ENCODE measurements around the gene FOXD2.
A peak's percentile ranks its signal among the peaks of the same experiment; 100 is the strongest.

The FOXD2 gene

GRCh38 chr1:47417170-47418044, 20.4 kb upstream of the FOXD2 start:
- no peak for DNase-seq (ENCODE audit: low spot score)

GRCh38 chr1:47418122-47418521, 19.7 kb upstream of the FOXD2 start:
- DNase-seq (ENCODE audit: low spot score): no peak

GRCh38 chr1:47418681-47419325, 19.0 kb upstream of the FOXD2 start:
- DNase-seq (ENCODE audit: low spot score): no peak

GRCh38 chr1:47420547-47420946, 17.3 kb upstream of the FOXD2 start:
- DNase-seq (ENCODE audit: low spot score): no peak

- no peak for DNase-seq (ENCODE audit: low spot score)
Measured at GRCh38 chr1:47423872-47424271, 14.0 kb upstream of the FOXD2 start.

- peak; percentile 56 for DNase-seq (ENCODE audit: low spot score)
Measured at GRCh38 chr1:47424336-47424982, 13.4 kb upstream of the FOXD2 start.

GRCh38 chr1:47431534-47431933, 6.3 kb upstream of the FOXD2 start:
- no peak for DNase-seq (ENCODE audit: low spot score)

GRCh38 chr1:47432071-47433036, 5.5 kb upstream of the FOXD2 start:
- peak; percentile 33 for DNase-seq (ENCODE audit: low spot score)

GRCh38 chr1:47433037-47433421, 4.8 kb upstream of the FOXD2 start:
- no peak for DNase-seq (ENCODE audit: low spot score)

GRCh38 chr1:47433477-47434050, 4.3 kb upstream of the FOXD2 start:
- no peak for DNase-seq (ENCODE audit: low spot score)

GRCh38 chr1:47434051-47434842, 3.6 kb upstream of the FOXD2 start:
- no peak for DNase-seq (ENCODE audit: low spot score)

- no peak for DNase-seq (ENCODE audit: low spot score)
Measured at GRCh38 chr1:47435506-47436303, 2.1 kb upstream of the FOXD2 start.

- DNase-seq (ENCODE audit: low spot score): peak; percentile 60
Measured at GRCh38 chr1:47436304-47436978, 1.4 kb upstream of the FOXD2 start.

- peak; percentile 22 for DNase-seq (ENCODE audit: low spot score)
Measured at GRCh38 chr1:47436979-47437446, 831 bp upstream of the FOXD2 start.

- no peak for DNase-seq (ENCODE audit: low spot score)
Measured at GRCh38 chr1:47438165-47439016, 547 bp downstream of the FOXD2 start.

- DNase-seq (ENCODE audit: low spot score): no peak
Measured at GRCh38 chr1:47439017-47439818, 1.4 kb downstream of the FOXD2 start.
